B cell (primary cell): ENCODE data around the gene MC1R. TPM values are rescaled to one million over a fixed set of nuclear protein-coding genes. Genes with fewer than 3 reads are reported as not detected.
A peak's percentile ranks its signal among the peaks of the same experiment; 100 is the strongest.

Experiments used
- ATAC-seq: fragments of 200-7000 bp; cut with Tn5 transposase; one replicate; pipeline ENCODE4 v1.10.0; 2021; ENCODE audit warnings: low read depth, mild to moderate bottlenecking, moderate number of reproducible peaks, moderate library complexity
- CTCF ChIA-PET: fragments of 350-600 bp; sonication (Branson Sonifier 250); formaldehyde crosslinking; loops from one replicate; lab custom pipeline; 2021; ENCODE audit warnings: antibody characterized with exemption, inconsistent platforms; lab: Charles Lee
- POLR2A ChIA-PET: fragments of 350-600 bp; sonication (Branson Sonifier 250); formaldehyde crosslinking; loops from one replicate; lab custom pipeline; 2021; ENCODE audit warnings: antibody characterized with exemption; lab: Charles Lee
- DNase-seq: peaks from one replicate; pipeline ENCODE4 v3.0.0; 2013
- H2AFZ ChIP-seq: 2 replicates; pipeline ENCODE4 v1.6.1; 2012; ENCODE audit warnings: mild to moderate bottlenecking, low read depth, low read length; ENCODE audit not compliant: insufficient read depth, poor library complexity, severe bottlenecking
- H3K27ac ChIP-seq, 2 donors: 1 replicate in 1 of 2; 2 replicates in 1 of 2; pipeline ENCODE4 v1.5.1; 2012 to 2013; ENCODE audit warnings: low read length in 2 of 2, mild to moderate bottlenecking in 2 of 2, moderate library complexity in 1 of 2
- H3K27me3 ChIP-seq, 4 experiments: fragments of 200-600 bp in 1 of 4; sonication (generic) in 1 of 4; replicated peaks in 1 of 4; 1 replicate in 2 of 4; 2 replicates in 2 of 4; pipeline versions ENCODE4 v1.6.1 to v1.7.0; 2013 to 2016; ENCODE audit warnings: low read length in 3 of 4, mild to moderate bottlenecking in 2 of 4, mixed read lengths in 1 of 4, moderate library complexity in 1 of 4; ENCODE audit not compliant: insufficient read depth in 4 of 4, control insufficient read depth in 3 of 4; ENCODE audit errors: control extremely low read depth in 1 of 4
- H3K36me3 ChIP-seq, 2 experiments: replicated peaks in 1 of 2; 1 replicate in 1 of 2; 2 replicates in 1 of 2; pipeline versions ENCODE4 v1.6.1 to v1.7.1; 2013; ENCODE audit warnings: low read length in 1 of 2; ENCODE audit not compliant: insufficient read depth in 2 of 2, control insufficient read depth in 1 of 2; ENCODE audit errors: control extremely low read depth in 1 of 2, extremely low read depth in 1 of 2
- H3K4me1 ChIP-seq, 2 donors: fragments of 200-600 bp in 1 of 2; sonication (generic) in 1 of 2; 1 replicate in 1 of 2; 2 replicates in 1 of 2; pipeline versions ENCODE4 v1.5.1 to v1.6.1; 2013 to 2017; ENCODE audit warnings: low read length in 2 of 2; ENCODE audit not compliant: control insufficient read depth in 2 of 2, insufficient read depth in 2 of 2
- H3K4me2 ChIP-seq: replicated peaks from 2 replicates; pipeline ENCODE3; 2012; ENCODE audit warnings: mild to moderate bottlenecking, low read depth, low read length; ENCODE audit not compliant: poor library complexity, severe bottlenecking
- H3K4me3 ChIP-seq, 5 experiments: fragments of 200-600 bp in 1 of 5; sonication (generic) in 1 of 5; 1 replicate in 3 of 5; 2 replicates in 2 of 5; pipeline versions ENCODE4 v1.5.1 to v1.7.0; 2011 to 2016; ENCODE audit warnings: low read length in 4 of 5, mild to moderate bottlenecking in 4 of 5, low read depth in 2 of 5, control low read depth in 1 of 5, moderate library complexity in 1 of 5; ENCODE audit not compliant: insufficient read depth in 1 of 5; ENCODE audit errors: control extremely low read depth in 1 of 5, extremely low read depth in 1 of 5
- H3K79me2 ChIP-seq: fragments of 200-600 bp; sonication (generic); one replicate; pipeline ENCODE4 v1.6.0; 2016; ENCODE audit warnings: low read length; ENCODE audit not compliant: control insufficient read depth, insufficient read depth
- H3K9ac ChIP-seq: fragments of 200-600 bp; sonication (generic); 2 replicates; pipeline ENCODE4 v1.6.1; 2017; ENCODE audit warnings: mild to moderate bottlenecking, low read length, moderate library complexity
- H3K9me3 ChIP-seq, 3 donors: one replicate each; pipeline versions ENCODE4 v1.6.1 to v1.7.1; 2013; ENCODE audit warnings: low read length in 2 of 3; ENCODE audit not compliant: control insufficient read depth in 2 of 3, insufficient read depth in 1 of 3; ENCODE audit errors: control extremely low read depth in 1 of 3
- H4K20me1 ChIP-seq: 2 replicates; pipeline ENCODE4 v1.6.0; 2012; ENCODE audit warnings: mild to moderate bottlenecking, low read length; ENCODE audit not compliant: insufficient read depth, control insufficient read depth, poor library complexity, severe bottlenecking
- H3K27ac Mint-ChIP-seq: one replicate; pipeline ENCODE4 v1.8.0; 2021; ENCODE audit warnings: mixed read lengths
- H3K27me3 Mint-ChIP-seq: one replicate; pipeline ENCODE4 v1.8.0; 2021; ENCODE audit warnings: mixed read lengths
- H3K4me1 Mint-ChIP-seq: one replicate; pipeline ENCODE4 v1.8.0; 2021; ENCODE audit warnings: mixed read lengths
- H3K4me3 Mint-ChIP-seq: one replicate; pipeline ENCODE4 v1.8.0; 2021; ENCODE audit warnings: mixed read lengths
- H3K9me3 Mint-ChIP-seq: one replicate; pipeline ENCODE4 v1.8.0; 2022; ENCODE audit warnings: mixed read lengths; ENCODE audit not compliant: insufficient read depth
- EZH2 ChIP-seq: IDR thresholded peaks from 2 replicates; pipeline ENCODE4 v1.6.1; 2012; ENCODE audit warnings: borderline replicate concordance, low read depth, mild to moderate bottlenecking, moderate library complexity, low read length; ENCODE audit not compliant: insufficient read depth, poor library complexity, severe bottlenecking
- WGBS: methylation state at CpG from one replicate; pipeline ENCODE4 v1.1.5; 2013; ENCODE audit warnings: missing lambda C conversion rate; ENCODE audit not compliant: insufficient coverage; 5-methylcytosine and 5-hydroxymethylcytosine counted together
- intact Hi-C: fragments of 100-400 bp; cut with micrococcal nuclease; formaldehyde crosslinking; loops from one replicate; pipeline ENCODE4 v1.10.0; 2022
- polyA plus RNA-seq: library from polyadenylated mRNA; depleted of rRNA; stranded (reverse); fragments of >200 nt; gene quantifications from 2 replicates; pipeline ENCODE4 v1.2.3, GENCODE V29; 2012
- total RNA-seq, 2 donors: library from RNA; stranded (reverse); fragments of 120-200 nt in 1 of 2; gene quantifications; 1 replicate in 1 of 2; 2 replicates in 1 of 2; pipeline versions ENCODE4 v1.2.3 to v1.2.4, GENCODE V29; 2013 to 2022
- TF ChIP-seq, protein P1 (sequence below): fragments of 200-600 bp; IDR thresholded peaks from one replicate; pipeline ENCODE4 v1.8.0; 2022; ENCODE audit warnings: antibody characterized with exemption, mild to moderate bottlenecking

MC1R gene
- total and polyA plus RNA-seq, 2 donors (not counting 1 experiment from before 2014, with no cell fraction given), result 13.2 to 15.2 TPM

DNA sequence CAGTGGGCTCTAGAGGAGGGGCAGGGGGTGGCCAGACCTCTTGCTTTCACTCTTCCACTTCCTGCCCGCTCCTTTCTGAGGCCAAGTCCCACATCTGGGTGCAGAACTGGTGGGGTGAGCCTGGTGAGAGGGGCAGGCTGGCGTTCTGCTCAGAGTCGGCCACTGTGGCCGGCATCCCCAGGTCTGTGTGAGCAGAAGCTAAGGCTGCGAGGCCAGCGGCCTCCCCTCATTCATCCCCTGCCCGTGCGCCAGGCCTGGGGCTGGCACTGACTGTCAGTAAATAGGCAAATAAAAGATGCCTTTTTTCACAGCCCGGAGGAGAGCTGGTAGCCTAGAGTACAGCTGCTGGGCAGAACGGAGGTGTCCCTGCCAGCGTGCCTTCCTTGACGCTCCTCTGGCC, 31.1 kb downstream of the MC1R start:
- TF ChIP-seq, protein P1, sequence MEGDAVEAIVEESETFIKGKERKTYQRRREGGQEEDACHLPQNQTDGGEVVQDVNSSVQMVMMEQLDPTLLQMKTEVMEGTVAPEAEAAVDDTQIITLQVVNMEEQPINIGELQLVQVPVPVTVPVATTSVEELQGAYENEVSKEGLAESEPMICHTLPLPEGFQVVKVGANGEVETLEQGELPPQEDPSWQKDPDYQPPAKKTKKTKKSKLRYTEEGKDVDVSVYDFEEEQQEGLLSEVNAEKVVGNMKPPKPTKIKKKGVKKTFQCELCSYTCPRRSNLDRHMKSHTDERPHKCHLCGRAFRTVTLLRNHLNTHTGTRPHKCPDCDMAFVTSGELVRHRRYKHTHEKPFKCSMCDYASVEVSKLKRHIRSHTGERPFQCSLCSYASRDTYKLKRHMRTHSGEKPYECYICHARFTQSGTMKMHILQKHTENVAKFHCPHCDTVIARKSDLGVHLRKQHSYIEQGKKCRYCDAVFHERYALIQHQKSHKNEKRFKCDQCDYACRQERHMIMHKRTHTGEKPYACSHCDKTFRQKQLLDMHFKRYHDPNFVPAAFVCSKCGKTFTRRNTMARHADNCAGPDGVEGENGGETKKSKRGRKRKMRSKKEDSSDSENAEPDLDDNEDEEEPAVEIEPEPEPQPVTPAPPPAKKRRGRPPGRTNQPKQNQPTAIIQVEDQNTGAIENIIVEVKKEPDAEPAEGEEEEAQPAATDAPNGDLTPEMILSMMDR, result no peak
- no peak for TF ChIP-seq EZH2
- Histone ChIP-seq H3K9me3 (peaks cover 0 to 28% (median 0%) of the 10 kb centered on the region in 3 donors), H4K20me1 (peaks cover 57% of the 10 kb centered on the region), H3K9ac (peak overlapping the region; percentile 68), H3K36me3 (peaks cover 0 to 4% of the 10 kb centered on the region in 2 experiments), H3K27ac (no peak overlapping the region), H3K4me1 (peaks cover 80 to 94% of the 10 kb centered on the region in 2 donors), H3K79me2 (peaks cover 48% of the 10 kb centered on the region), H3K4me3 (peak overlapping the region; percentile 46 to 72 (median 63)), H2AFZ (no peak overlapping the region), H3K4me2 (peak overlapping the region; percentile 91), H3K27me3 (peaks cover 0 to 3% (median 1%) of the 10 kb centered on the region in 4 experiments)
- DNase-seq (no peak), ATAC-seq (no peak)
- ChIA-PET CTCF (interaction anchor here (2.1 kb wide), 1 partner anchor 23 kb away, joined by 5 read pairs; no protein-coding TSS in a partner anchor), POLR2A (interaction anchor here (1.1 kb wide), 1 partner anchor 22 kb away, joined by 3 read pairs; no protein-coding TSS in a partner anchor)
- 92% methylated on average over 11 of the region's 12 CpGs for WGBS
- intact Hi-C loops, result loop anchor here (5.0 kb wide), 2 partner anchors 58 to 68 kb away; partner anchors contain the start of gene DBNDD1
- Mint-ChIP-seq H3K9me3 (no peaks in the 10 kb centered on the region), H3K4me3 (peak overlapping the region; percentile 85), H3K27me3 (peaks cover 8% of the 10 kb centered on the region), H3K4me1 (peaks cover 73% of the 10 kb centered on the region), H3K27ac (peak overlapping the region; percentile 82)

- no peak overlapping the region for H3K27ac ChIP-seq
- peak overlapping the region; percentile 67 for H3K4me3 Mint-ChIP-seq
- no peak overlapping the region for H2AFZ ChIP-seq
- H3K9ac ChIP-seq, result no peak overlapping the region
- ATAC-seq, result no peak
- H3K27me3 Mint-ChIP-seq, result peaks cover 4% of the 10 kb centered on the region
- peaks cover 0 to 34% (median 0%) of the 10 kb centered on the region in 3 donors for H3K9me3 ChIP-seq
- peak overlapping the region; percentile 69 for H3K27ac Mint-ChIP-seq
- H3K36me3 ChIP-seq, result peaks cover 0 to 14% of the 10 kb centered on the region in 2 experiments
- H3K4me3 ChIP-seq, result no peak overlapping the region
- intact Hi-C loops, result loop anchor here (5.0 kb wide), 1 partner anchor 56 kb away; no protein-coding TSS in a partner anchor
- H3K27me3 ChIP-seq, result peaks cover 0 to 2% (median 0%) of the 10 kb centered on the region in 4 experiments
- TF ChIP-seq, protein P1, result no peak
- TF ChIP-seq EZH2, result no peak
- ChIA-PET POLR2A (interaction anchor here (0.7 kb wide), 2 partner anchors 18 to 61 kb away, joined by 3 to 4 read pairs; no protein-coding TSS in a partner anchor), CTCF (interaction anchor here (1.2 to 1.3 kb wide), 3 partner anchors 15 to 67 kb away, joined by 3 to 5 read pairs (median 3); partner anchors contain the start of gene MC1R)
- 91% methylated on average over 4 of the region's 5 CpGs for WGBS
- H3K9me3 Mint-ChIP-seq, result no peaks in the 10 kb centered on the region
- DNase-seq, result no peak
- H3K4me1 Mint-ChIP-seq, result peaks cover 77% of the 10 kb centered on the region
- peak overlapping the region; percentile 22 for H3K4me2 ChIP-seq
- H3K4me1 ChIP-seq, result peaks cover 82 to 94% of the 10 kb centered on the region in 2 donors
- peaks cover 66% of the 10 kb centered on the region for H4K20me1 ChIP-seq
- peaks cover 54% of the 10 kb centered on the region for H3K79me2 ChIP-seq
Measured at GRCh38 chr16:89951509-89951908, 32.8 kb downstream of the MC1R start.
